Activated naive CD4-positive, alpha-beta T cell treated with anti-CD3 and anti-CD28 coated beads, Interleukin-2, amount 50 U/mL, for 24 hours (primary cell): ENCODE results near the gene TM4SF4.

Experiments
- H3K27ac Mint-ChIP-seq: one replicate; pipeline ENCODE4 v1.8.0; 2021; ENCODE audit warnings: mild to moderate bottlenecking, mixed read lengths
- H3K27me3 Mint-ChIP-seq: one replicate; pipeline ENCODE4 v1.8.0; 2021; ENCODE audit warnings: mixed read lengths
- H3K36me3 Mint-ChIP-seq: one replicate; pipeline ENCODE4 v1.8.0; 2021; ENCODE audit warnings: mixed read lengths
- H3K4me1 Mint-ChIP-seq: one replicate; pipeline ENCODE4 v1.8.0; 2021; ENCODE audit warnings: mixed read lengths
- H3K4me3 Mint-ChIP-seq: one replicate; pipeline ENCODE4 v1.8.0; 2021; ENCODE audit warnings: mild to moderate bottlenecking, mixed read lengths
- H3K9me3 Mint-ChIP-seq: one replicate; pipeline ENCODE4 v1.8.0; 2021; ENCODE audit warnings: mixed read lengths

The TM4SF4 gene

DNA sequence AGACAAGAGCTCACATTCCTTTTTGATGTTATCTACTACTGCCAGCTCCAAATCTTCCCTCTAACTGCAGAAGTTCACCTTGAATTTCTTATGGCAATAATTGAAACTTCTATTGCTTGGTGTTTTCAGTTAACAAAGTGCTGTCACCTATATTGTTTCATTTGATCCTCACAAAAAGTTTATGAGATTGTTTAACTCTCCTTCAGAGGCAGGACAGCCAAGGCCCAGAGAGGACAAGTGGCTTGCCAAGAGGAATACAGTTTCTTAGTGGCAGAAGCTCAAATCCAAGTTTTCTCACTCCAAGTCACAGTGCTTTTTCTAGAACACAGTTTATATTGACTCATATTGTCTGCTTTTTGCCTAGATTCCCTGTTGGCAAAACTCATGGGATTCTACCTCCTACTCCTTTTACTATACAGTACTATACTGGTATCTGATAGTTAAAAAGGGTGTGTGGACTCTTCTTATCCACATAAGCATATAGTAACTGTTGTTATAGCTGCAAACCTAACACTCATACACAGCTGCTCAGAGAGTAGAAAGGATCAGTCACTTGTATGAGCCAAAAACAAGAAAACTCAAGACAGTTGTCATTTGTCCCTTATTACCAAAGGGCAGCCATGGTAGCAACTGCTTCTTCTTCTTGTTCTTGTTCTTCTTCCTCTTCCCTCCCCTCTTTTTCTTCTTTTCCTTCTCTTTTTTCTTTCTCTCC is 15.9 kb downstream of the TM4SF4 start:
- no peaks in the 10 kb centered on the region for H3K4me1 Mint-ChIP-seq
- no peaks in the 10 kb centered on the region for H3K36me3 Mint-ChIP-seq
- peaks cover 14% of the 10 kb centered on the region for H3K27me3 Mint-ChIP-seq
- no peak overlapping the region for H3K27ac Mint-ChIP-seq
- H3K4me3 Mint-ChIP-seq, result no peak overlapping the region
- H3K9me3 Mint-ChIP-seq, result peaks cover 3% of the 10 kb centered on the region

DNA sequence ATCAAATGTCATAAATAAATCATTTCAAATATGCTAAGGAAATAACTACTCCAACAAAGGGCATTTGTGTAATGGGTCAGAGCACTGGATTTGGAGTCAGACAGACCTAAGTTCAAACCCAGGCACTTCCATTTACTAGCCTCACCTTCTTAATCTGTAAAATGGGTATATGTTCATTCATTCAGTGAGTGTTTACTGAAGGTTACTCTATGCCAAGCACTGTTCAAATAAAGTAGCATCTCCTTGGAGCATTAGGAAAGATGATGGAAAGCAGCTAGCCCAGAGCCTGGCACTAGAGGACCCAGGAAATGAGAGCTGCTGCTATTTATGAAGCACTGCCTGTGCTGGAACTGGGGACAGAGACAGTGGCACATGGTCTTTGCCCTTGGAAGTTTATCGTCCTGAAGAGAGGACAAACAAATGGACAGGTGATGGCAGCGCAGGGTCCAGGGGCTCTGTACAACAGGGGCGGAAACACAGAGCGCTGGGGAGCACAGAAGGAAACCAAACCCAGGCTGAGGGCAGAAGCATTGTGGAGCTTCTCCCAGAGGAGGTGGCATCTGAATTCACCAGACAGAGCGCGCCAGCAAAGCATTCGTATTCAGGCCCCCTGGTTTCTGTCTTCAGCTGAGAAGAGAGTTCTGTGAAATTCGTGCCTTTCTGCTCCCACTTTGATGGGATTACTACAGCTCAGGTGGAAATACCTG is 19.0 kb downstream of the TM4SF4 start:
- Mint-ChIP-seq H3K36me3 (no peaks in the 10 kb centered on the region), H3K27ac (no peak overlapping the region)

DNA sequence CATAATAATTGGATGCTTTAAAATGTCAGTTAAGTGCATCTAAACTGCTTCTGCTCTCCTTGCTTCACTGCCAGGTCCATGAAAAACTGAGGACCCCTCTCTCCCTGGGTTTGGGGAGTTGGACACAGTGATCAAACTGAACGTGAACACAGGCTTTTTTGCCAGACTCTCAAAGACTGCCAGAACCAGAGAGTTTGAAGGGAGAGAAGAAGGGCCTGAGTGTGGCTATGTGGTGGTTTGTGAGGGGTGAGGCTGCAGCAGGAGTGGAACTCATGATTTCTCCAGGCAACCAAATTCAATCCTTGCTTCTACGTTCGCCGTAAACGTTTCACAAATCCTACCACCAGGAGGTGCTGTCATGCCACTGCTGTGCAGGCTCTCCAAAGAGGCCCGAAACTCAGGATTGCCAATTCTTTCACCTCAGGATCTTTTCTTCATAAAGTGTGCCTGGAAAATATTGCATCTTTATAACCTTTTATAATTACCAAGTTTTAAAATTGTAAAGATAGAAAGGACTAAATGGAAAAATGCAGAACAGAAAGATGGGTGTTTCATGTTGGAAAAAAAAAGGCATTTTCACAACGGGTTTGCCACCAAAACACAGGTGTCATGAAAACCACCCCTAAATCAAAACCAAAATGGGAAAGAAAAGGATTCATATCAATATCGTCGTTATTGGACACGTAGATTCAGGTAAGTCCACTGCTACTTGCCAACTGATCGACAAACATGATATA is 19.7 kb downstream of the TM4SF4 start:
- H3K4me3 Mint-ChIP-seq, result no peak overlapping the region
- no peaks in the 10 kb centered on the region for H3K36me3 Mint-ChIP-seq
- H3K4me1 Mint-ChIP-seq, result no peaks in the 10 kb centered on the region
- H3K27me3 Mint-ChIP-seq, result peaks cover 15% of the 10 kb centered on the region
- no peak overlapping the region for H3K27ac Mint-ChIP-seq
- H3K9me3 Mint-ChIP-seq, result peaks cover 3% of the 10 kb centered on the region

More for the DNA sequence above, 19.0 kb downstream of the TM4SF4 start:
- Mint-ChIP-seq H3K27me3 (peaks cover 15% of the 10 kb centered on the region), H3K9me3 (peaks cover 3% of the 10 kb centered on the region), H3K4me3 (no peak overlapping the region), H3K4me1 (no peaks in the 10 kb centered on the region)

DNA sequence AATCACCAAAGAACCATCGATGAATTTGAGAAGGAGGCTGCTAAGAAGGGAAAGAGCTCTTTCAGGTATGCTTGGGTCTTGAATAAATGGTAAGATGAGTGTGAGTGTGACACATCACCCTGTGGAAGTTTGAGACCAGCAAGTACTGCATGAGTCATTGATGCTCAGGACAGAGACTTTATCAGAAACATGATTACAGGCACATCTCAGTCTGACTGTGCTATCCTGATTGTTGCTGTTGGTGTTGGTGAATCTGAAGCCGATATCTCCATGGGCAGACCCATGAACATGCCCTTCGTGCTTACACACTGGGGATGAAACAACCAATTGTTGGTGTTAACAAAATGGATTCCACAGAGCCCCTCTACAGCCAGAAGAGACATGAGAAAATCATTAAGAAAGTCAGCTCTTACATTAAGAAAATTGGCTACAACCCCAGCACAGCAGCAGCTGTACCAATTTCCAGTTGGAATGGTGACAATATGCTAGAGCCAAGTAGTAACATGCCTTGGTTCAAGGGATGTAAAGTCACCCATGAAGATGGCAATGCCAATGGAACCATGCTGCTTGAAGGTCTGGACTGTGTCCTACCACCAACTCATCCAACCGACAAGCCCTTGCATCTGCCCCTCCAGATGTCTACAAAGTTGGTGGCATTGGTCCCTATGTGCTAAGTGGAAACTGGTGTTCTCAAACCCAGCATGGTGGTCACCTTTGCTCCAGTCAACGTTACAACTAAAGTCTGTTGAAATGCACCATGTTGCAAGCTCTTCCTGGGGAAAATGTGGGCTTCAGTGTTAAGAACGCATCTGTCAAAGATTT is 20.5 kb downstream of the TM4SF4 start:
- no peak overlapping the region for H3K4me3 Mint-ChIP-seq
- H3K36me3 Mint-ChIP-seq, result no peaks in the 10 kb centered on the region
- peaks cover 3% of the 10 kb centered on the region for H3K9me3 Mint-ChIP-seq
- peaks cover 14% of the 10 kb centered on the region for H3K27me3 Mint-ChIP-seq
- no peaks in the 10 kb centered on the region for H3K4me1 Mint-ChIP-seq
- H3K27ac Mint-ChIP-seq, result no peak overlapping the region

DNA sequence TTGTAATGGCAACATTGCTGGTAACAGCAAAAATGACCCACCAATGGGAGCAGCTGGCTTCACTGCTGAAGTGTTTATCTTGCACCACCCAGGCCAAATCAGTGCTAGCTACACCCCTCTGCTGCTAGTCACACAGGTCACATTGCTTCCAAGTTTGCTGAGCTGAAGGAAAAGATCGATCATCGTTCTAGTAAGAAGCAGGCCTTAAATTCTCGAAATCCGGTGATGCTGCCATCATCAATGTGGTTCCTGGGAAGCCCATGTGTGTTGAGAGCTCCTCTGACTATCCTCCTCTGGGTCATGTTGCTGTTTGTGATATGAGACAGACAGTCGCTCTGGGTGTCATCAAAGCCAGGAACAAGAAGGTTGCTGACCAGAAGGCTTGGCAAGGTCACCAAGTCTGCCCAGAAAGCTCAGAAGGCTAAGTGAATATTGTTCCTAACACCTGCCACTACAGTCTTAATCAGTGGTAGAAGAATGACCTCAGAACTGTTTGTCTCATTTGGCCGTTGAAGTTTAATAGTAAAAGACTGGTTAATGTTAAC is 21.2 kb downstream of the TM4SF4 start:
- H3K4me1 Mint-ChIP-seq, result no peaks in the 10 kb centered on the region
- H3K36me3 Mint-ChIP-seq, result no peaks in the 10 kb centered on the region

DNA sequence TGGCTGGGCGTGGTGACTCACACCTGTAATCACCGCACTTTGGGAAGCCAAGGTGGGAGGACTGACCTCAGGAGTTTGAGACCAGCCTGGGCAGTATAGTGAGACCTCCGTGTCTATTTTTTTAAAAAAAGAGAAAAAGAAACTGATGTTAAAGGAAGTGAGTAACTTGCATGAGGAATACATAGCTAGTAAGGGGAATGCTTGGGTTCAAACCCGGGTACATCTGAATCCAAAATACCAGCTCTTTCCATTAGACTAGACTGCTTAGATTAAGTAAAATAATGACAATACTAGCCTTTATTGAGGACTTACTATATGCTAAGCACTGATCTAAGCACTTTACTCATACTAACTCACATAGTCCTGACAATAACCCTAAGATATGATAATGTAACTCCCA is 22.4 kb downstream of the TM4SF4 start:
- no peak overlapping the region for H3K4me3 Mint-ChIP-seq
- H3K9me3 Mint-ChIP-seq, result no peaks in the 10 kb centered on the region
- H3K27ac Mint-ChIP-seq, result no peak overlapping the region
- no peaks in the 10 kb centered on the region for H3K36me3 Mint-ChIP-seq
- H3K4me1 Mint-ChIP-seq, result no peaks in the 10 kb centered on the region
- peaks cover 6% of the 10 kb centered on the region for H3K27me3 Mint-ChIP-seq

More for the DNA sequence above, 21.2 kb downstream of the TM4SF4 start:
- Mint-ChIP-seq H3K4me3 (no peak overlapping the region), H3K27ac (no peak overlapping the region), H3K27me3 (peaks cover 11% of the 10 kb centered on the region), H3K9me3 (no peaks in the 10 kb centered on the region)

DNA sequence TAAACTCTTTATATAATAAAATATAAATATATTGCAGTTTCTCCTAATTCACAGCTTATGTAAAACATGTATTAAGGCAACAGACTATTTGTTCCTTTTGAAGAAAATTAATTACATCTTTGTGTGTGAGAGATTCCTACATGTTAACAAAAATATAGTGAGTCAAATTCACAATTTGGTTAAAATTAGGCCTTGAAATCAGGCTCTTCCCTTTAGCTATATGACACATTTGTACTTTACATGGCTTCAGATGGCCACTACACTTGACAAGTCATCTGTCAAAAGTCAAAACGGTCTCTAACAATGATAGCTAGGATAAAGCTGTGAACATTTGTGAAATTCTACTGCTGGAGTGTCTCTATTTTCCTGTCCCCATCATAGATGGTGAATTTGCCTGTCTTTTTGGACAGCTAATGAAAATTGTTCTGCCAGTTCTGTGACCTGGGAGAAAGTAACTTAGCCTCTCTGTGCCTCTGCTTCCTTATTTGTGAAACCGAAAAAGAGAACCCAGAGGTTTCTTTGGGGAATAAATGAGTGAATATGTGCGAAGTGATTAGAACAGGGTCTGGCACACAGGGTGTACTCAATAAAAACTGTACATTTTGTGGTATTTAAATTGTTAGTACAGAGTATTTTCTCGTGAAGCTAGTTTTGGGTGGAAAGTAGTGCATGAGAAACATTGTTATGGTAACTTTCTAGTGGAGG is 23.6 kb downstream of the TM4SF4 start:
- Mint-ChIP-seq H3K27me3 (peaks cover 4% of the 10 kb centered on the region), H3K36me3 (no peaks in the 10 kb centered on the region), H3K9me3 (no peaks in the 10 kb centered on the region), H3K4me1 (no peaks in the 10 kb centered on the region), H3K4me3 (no peak overlapping the region), H3K27ac (no peak overlapping the region)

DNA sequence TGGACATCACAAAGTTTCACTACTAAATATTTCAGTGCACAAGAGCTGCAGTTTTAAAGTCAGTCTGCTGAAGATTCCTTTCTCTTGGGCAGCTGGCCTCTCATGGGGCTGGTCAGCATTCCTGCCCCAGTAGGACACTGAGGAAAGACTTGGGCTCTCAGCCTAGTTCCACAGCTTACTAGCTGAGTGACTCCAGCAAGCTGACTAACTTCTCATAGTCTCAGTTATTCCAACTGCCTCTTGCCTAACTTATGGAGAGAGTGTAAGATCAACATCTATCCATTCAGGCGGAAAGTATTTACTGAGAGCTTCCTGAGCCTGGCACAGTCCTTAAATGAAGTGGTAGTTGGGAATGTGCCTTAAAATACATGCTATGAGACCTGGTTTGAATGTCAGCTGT is 27.0 kb downstream of the TM4SF4 start:
- no peaks in the 10 kb centered on the region for H3K4me1 Mint-ChIP-seq
- no peak overlapping the region for H3K4me3 Mint-ChIP-seq
- no peaks in the 10 kb centered on the region for H3K36me3 Mint-ChIP-seq
- H3K9me3 Mint-ChIP-seq, result no peaks in the 10 kb centered on the region
- no peak overlapping the region for H3K27ac Mint-ChIP-seq
- H3K27me3 Mint-ChIP-seq, result peaks cover 2% of the 10 kb centered on the region

DNA sequence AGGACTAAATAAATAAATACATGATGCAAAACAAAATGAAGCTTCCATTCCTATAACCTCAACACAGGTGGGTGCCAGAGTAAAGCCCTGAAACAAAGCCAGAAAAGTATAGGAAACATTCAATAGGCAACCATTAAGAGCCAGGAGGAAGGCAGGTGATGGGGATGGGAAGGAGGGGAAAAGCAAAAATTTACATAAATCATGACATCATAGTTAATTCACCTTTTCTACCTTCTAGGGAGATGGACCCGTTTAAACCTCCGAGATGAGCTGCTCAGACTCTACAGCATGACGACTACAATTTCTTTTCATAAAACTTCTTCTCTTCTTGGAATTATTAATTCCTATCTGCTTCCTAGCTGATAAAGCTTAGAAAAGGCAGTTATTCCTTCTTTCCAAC is 27.9 kb downstream of the TM4SF4 start:
- no peaks in the 10 kb centered on the region for H3K36me3 Mint-ChIP-seq
- no peak overlapping the region for H3K4me3 Mint-ChIP-seq
- no peak overlapping the region for H3K27ac Mint-ChIP-seq
- no peaks in the 10 kb centered on the region for H3K4me1 Mint-ChIP-seq
- H3K27me3 Mint-ChIP-seq, result peaks cover 4% of the 10 kb centered on the region
- H3K9me3 Mint-ChIP-seq, result no peaks in the 10 kb centered on the region

DNA sequence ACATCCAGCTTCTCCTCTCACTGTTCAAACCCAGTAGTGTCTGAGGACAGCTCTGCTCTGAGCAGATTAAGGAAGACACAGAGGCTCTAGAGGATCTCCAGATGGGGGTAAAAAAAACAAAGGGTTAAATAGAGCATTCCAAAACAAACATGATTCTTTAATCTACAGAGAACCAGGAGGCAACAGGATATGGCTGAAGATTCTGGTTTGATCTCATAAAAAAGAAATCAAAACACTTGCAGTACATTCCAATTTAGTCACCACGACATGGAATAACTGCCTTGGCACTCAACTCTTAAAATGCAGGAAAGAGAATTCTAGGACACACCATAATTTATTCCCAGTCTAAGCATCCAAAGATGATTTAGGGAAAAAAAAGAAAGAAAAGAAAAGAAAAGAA is 32.0 kb downstream of the TM4SF4 start:
- H3K27me3 Mint-ChIP-seq, result peaks cover 16% of the 10 kb centered on the region
- no peaks in the 10 kb centered on the region for H3K9me3 Mint-ChIP-seq
- no peaks in the 10 kb centered on the region for H3K36me3 Mint-ChIP-seq
- H3K27ac Mint-ChIP-seq, result no peak overlapping the region
- H3K4me3 Mint-ChIP-seq, result no peak overlapping the region
- peaks cover 9% of the 10 kb centered on the region for H3K4me1 Mint-ChIP-seq

DNA sequence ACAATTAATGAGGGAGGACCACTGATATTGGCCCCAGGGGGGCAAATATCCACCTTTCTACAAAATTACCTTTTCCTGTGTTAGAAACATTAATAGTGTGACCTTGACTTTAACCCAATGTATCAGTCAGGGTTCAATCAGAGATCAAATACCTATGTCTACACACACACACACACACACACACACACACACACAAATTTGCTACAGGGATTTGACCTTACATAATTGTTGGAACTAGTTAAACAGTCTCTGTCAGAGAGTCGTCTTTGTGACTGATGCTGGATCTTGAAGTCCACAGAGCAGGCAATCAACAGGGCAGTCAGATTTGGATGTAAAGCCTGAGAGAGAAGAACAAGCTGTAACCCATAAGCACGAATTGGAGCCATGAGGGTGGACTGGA is 32.5 kb downstream of the TM4SF4 start:
- Mint-ChIP-seq H3K4me1 (peaks cover 9% of the 10 kb centered on the region), H3K9me3 (no peaks in the 10 kb centered on the region), H3K27ac (no peak overlapping the region), H3K36me3 (no peaks in the 10 kb centered on the region), H3K4me3 (no peak overlapping the region), H3K27me3 (peaks cover 16% of the 10 kb centered on the region)

DNA sequence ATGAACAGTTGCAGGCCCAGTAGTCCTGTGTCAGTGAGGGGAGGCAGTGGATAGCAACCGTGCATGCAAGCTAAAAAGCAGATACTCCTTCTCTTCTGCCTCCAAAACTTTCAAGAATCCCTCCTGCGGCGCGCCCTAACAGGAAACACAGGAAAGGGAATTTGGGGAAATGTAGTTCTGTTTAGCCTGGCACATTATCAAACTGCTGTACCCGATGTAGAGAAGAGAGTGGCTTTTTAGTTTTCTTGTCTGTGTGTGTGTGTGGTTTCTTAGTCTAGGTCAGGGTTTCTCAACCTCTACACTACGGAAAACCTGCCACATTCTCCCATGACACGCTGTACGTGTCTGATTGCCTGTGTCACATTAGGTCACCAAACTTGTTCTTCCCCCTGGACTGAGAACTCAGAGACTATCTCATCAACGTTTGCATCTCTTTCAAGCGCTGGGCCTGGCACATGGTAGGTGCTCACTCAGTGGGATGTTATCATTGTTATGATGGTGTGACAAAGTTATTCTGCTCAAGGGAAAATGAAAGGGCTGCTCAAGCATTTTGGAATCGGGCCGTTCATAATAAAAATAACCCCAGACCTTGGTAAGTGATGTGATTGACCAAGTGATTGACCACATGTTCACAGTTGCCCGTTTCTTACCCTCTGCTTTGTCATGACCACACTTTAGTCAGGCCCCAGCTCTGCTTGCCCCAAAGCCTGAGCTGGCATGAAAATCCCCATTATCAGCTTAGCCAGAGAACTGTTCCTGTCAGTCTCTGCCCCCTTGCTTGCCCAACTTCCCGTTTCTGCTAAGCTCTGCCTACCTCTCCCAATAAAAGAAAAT is 33.2 kb downstream of the TM4SF4 start:
- H3K27me3 Mint-ChIP-seq, result peaks cover 23% of the 10 kb centered on the region
- H3K4me1 Mint-ChIP-seq, result peaks cover 9% of the 10 kb centered on the region
- no peaks in the 10 kb centered on the region for H3K9me3 Mint-ChIP-seq
- no peak overlapping the region for H3K27ac Mint-ChIP-seq
- no peaks in the 10 kb centered on the region for H3K36me3 Mint-ChIP-seq
- no peak overlapping the region for H3K4me3 Mint-ChIP-seq

DNA sequence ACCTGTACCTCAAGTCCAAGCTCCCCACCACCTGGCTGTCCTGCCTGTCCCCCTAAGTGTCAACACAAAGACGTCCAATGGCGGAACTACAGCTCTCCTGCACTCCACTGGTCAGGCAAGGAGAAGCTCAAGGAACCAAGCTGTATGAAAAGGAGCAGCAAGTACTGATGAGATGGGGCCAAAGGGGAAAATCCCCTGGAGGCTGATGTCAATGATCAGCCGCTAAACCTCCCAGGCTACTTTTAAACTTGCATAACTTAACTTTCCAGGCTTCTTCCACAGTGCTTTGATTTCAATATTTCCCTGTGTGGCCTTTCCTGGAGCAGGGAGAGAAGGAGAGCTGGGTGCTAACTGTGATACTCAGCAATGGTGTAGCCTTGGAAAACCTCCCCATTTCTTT is 35.0 kb downstream of the TM4SF4 start:
- Mint-ChIP-seq H3K4me3 (no peak overlapping the region), H3K36me3 (no peaks in the 10 kb centered on the region), H3K27me3 (peaks cover 25% of the 10 kb centered on the region), H3K4me1 (peaks cover 9% of the 10 kb centered on the region), H3K27ac (no peak overlapping the region), H3K9me3 (no peaks in the 10 kb centered on the region)

DNA sequence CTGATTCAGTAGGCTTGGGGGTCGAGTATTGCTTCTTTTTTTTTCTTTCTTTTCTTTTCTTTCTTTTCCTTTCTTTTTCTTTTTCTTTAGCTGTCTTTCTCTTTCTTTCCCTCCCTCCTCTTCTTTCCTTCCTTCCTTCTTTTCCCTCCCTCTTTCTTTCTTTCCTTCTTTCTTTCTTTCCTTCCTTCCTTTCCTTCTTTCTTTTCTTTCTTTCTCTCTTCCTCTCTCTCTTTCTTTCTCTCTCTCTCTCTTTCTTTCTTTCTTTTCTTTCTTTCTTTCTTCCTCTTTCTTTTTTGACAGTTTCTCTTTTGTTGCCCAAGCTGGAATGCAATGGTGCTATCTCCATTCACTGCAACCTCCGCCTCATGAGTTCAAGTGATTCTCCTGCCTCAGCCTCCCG is 36.0 kb downstream of the TM4SF4 start:
- no peak overlapping the region for H3K4me3 Mint-ChIP-seq
- peaks cover 9% of the 10 kb centered on the region for H3K4me1 Mint-ChIP-seq
- H3K36me3 Mint-ChIP-seq, result no peaks in the 10 kb centered on the region
- H3K9me3 Mint-ChIP-seq, result no peaks in the 10 kb centered on the region
- H3K27ac Mint-ChIP-seq, result no peak overlapping the region
- peaks cover 30% of the 10 kb centered on the region for H3K27me3 Mint-ChIP-seq
